Measurements from ENCODE around the gene CFAP44. TPM values are rescaled to one million over a fixed set of nuclear protein-coding genes. Genes with fewer than 3 reads are reported as not detected.
"Not testable (repeated sequence)": the region's sequence is repeated elsewhere in the genome, so short reads cannot be mapped to it uniquely, and the experiment has no call there.

Gene CFAP44
- total RNA-seq, 1 experiment from 2014 or later, result 2.4 TPM

DNA sequence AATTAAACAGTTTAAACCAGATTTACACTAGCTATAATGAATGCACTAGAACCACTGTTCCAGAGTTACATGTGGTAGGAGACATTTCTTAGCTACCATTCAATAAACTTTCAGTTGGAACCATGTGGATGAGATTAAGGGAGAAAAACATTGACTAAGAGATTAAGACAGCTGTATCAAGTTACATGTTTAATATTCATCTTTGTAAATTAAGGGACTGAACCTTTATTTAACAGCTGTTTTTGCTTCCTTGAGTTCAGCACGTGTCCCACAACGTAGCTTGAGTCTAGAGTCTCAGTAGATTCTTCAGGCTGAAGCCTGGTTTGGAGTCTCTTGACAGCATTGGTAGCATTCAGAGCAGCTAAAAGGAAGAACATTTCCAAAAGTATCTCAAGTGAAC lies 27.2 kb upstream of the CFAP44 start:
- BruUV-seq (replicated peaks), result no TSS peak
- Histone ChIP-seq H3K27me3 (replicated peaks; ENCODE audit: insufficient read depth, low read depth, low read length, poor library complexity) (no peaks in the 10 kb centered on the region), H3K4me3 (ENCODE audit: low read depth, low read length, poor library complexity, severe bottlenecking) (no peak overlapping the region), H3K9me3 (ENCODE audit: low read depth, low read length, poor library complexity, severe bottlenecking) (no peaks in the 10 kb centered on the region), H3K27ac (ENCODE audit: low read depth, low read length, poor library complexity, severe bottlenecking) (no peak overlapping the region), H3K4me1 (ENCODE audit: insufficient read depth, low read length, poor library complexity, severe bottlenecking) (peaks cover 12% of the 10 kb centered on the region), H3K36me3 (ENCODE audit: insufficient read depth, low read length, poor library complexity, severe bottlenecking) (peaks cover 2% of the 10 kb centered on the region)
- ChIA-PET CTCF (no interaction called here), POLR2A (ENCODE audit: low non-redundant PET) (no interaction called here)
- DNase-seq (ENCODE audit: low spot score), result peak; percentile 74
- TF ChIP-seq, protein P1, sequence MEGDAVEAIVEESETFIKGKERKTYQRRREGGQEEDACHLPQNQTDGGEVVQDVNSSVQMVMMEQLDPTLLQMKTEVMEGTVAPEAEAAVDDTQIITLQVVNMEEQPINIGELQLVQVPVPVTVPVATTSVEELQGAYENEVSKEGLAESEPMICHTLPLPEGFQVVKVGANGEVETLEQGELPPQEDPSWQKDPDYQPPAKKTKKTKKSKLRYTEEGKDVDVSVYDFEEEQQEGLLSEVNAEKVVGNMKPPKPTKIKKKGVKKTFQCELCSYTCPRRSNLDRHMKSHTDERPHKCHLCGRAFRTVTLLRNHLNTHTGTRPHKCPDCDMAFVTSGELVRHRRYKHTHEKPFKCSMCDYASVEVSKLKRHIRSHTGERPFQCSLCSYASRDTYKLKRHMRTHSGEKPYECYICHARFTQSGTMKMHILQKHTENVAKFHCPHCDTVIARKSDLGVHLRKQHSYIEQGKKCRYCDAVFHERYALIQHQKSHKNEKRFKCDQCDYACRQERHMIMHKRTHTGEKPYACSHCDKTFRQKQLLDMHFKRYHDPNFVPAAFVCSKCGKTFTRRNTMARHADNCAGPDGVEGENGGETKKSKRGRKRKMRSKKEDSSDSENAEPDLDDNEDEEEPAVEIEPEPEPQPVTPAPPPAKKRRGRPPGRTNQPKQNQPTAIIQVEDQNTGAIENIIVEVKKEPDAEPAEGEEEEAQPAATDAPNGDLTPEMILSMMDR (conservative IDR thresholded peaks at IDR 0.05; ENCODE audit: low read depth, low read length), result no peak
- TF ChIP-seq EZH2 (IDR thresholded peaks at IDR 0.05; ENCODE audit: borderline replicate concordance, low read depth, low read length, poor library complexity, severe bottlenecking), result no peak
- intact Hi-C loops (cut with micrococcal nuclease; ENCODE audit: unreplicated experiment), result no loop called here

GRCh38 chr3:113461488-113461887 lies 20.2 kb upstream of the CFAP44 start:
- intact Hi-C loops (cut with micrococcal nuclease; ENCODE audit: unreplicated experiment), result no loop called here
- Histone ChIP-seq H3K4me3 (ENCODE audit: low read depth, low read length, poor library complexity, severe bottlenecking) (no peak overlapping the region), H3K9me3 (ENCODE audit: low read depth, low read length, poor library complexity, severe bottlenecking) (no peaks in the 10 kb centered on the region), H3K27me3 (replicated peaks; ENCODE audit: insufficient read depth, low read depth, low read length, poor library complexity) (no peaks in the 10 kb centered on the region), H3K27ac (ENCODE audit: low read depth, low read length, poor library complexity, severe bottlenecking) (no peak overlapping the region), H3K4me1 (ENCODE audit: insufficient read depth, low read length, poor library complexity, severe bottlenecking) (no peaks in the 10 kb centered on the region), H3K36me3 (ENCODE audit: insufficient read depth, low read length, poor library complexity, severe bottlenecking) (peaks cover 9% of the 10 kb centered on the region)
- BruUV-seq (replicated peaks), result no TSS peak
- TF ChIP-seq, protein P1 (conservative IDR thresholded peaks at IDR 0.05; ENCODE audit: low read depth, low read length), result no peak
- no peak for TF ChIP-seq EZH2 (IDR thresholded peaks at IDR 0.05; ENCODE audit: borderline replicate concordance, low read depth, low read length, poor library complexity, severe bottlenecking)
- DNase-seq (ENCODE audit: low spot score), result no peak
- CTCF ChIA-PET, result no interaction called here
- POLR2A ChIA-PET (ENCODE audit: low non-redundant PET), result no interaction called here

DNA sequence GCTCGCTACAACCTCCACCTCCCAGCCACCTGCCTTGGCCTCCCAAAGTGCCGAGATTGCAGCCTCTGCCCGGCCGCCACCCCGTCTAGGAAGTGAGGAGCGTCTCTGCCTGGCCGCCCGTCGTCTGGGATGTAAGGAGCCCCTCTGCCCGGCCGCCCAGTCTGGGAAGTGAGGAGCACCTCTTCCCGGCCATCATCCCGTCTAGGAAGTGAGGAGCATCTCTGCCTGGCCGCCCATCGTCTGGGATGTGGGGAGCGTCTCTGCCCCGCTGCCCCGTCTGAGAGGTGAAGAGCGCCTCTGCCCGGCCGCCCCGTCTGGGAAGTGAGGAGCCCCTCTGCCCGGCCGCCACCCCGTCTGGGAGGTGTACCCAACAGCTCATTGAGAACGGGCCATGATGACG lies 17.3 kb upstream of the CFAP44 start:
- H3K27me3 ChIP-seq (replicated peaks; ENCODE audit: insufficient read depth, low read depth, low read length, poor library complexity); CTCF ChIA-PET; POLR2A ChIA-PET (ENCODE audit: low non-redundant PET); intact Hi-C loops (cut with micrococcal nuclease; ENCODE audit: unreplicated experiment); H3K4me3 ChIP-seq (ENCODE audit: low read depth, low read length, poor library complexity, severe bottlenecking); H3K4me1 ChIP-seq (ENCODE audit: insufficient read depth, low read length, poor library complexity, severe bottlenecking); BruUV-seq (replicated peaks); DNase-seq (ENCODE audit: low spot score); H3K27ac ChIP-seq (ENCODE audit: low read depth, low read length, poor library complexity, severe bottlenecking); H3K36me3 ChIP-seq (ENCODE audit: insufficient read depth, low read length, poor library complexity, severe bottlenecking); H3K9me3 ChIP-seq (ENCODE audit: low read depth, low read length, poor library complexity, severe bottlenecking): not testable (repeated sequence)

DNA sequence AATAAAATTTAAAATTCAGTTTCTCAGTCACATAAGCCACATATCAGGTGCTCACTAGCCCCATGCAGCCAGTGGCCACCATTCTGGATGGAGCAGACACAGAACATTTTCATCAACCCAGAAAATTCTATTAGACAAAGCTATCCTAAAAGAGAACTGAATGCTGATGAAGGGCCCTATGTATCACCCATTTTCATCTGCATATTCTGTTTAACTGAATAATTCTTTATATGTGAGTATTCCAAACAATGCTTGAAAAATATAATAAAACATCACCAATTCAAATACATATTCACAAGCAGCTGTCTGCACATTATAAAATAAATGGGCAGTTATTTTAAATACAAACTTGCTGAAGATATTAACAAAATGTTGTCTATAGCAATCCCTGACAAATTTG lies 14.2 kb upstream of the CFAP44 start:
- intact Hi-C loops (cut with micrococcal nuclease; ENCODE audit: unreplicated experiment), result no loop called here
- no TSS peak for BruUV-seq (replicated peaks)
- H3K4me3 ChIP-seq (ENCODE audit: low read depth, low read length, poor library complexity, severe bottlenecking), result no peak overlapping the region
- no peak overlapping the region for H3K27ac ChIP-seq (ENCODE audit: low read depth, low read length, poor library complexity, severe bottlenecking)
- ChIA-PET POLR2A (ENCODE audit: low non-redundant PET) (no interaction called here), CTCF (no interaction called here)
- H3K4me1 ChIP-seq (ENCODE audit: insufficient read depth, low read length, poor library complexity, severe bottlenecking), result no peaks in the 10 kb centered on the region
- TF ChIP-seq, protein P1 (conservative IDR thresholded peaks at IDR 0.05; ENCODE audit: low read depth, low read length), result no peak
- peaks cover 2% of the 10 kb centered on the region for H3K36me3 ChIP-seq (ENCODE audit: insufficient read depth, low read length, poor library complexity, severe bottlenecking)
- no peaks in the 10 kb centered on the region for H3K27me3 ChIP-seq (replicated peaks; ENCODE audit: insufficient read depth, low read depth, low read length, poor library complexity)
- DNase-seq (ENCODE audit: low spot score), result no peak
- no peaks in the 10 kb centered on the region for H3K9me3 ChIP-seq (ENCODE audit: low read depth, low read length, poor library complexity, severe bottlenecking)
